WTC11 (cell line): ENCODE measurements around the gene BTBD7. TPM values are rescaled to one million over a fixed set of nuclear protein-coding genes. Genes with fewer than 3 reads are reported as not detected.

ENCODE experiments used
- ATAC-seq: fragments of 200-7000 bp; cut with Tn5 transposase; 2 replicates; pipeline ENCODE4 v1.10.0; 2021; ENCODE audit warnings: mild to moderate bottlenecking, moderate library complexity
- CTCF ChIA-PET: fragments of 300-600 bp; sonication (Branson Sonifier 250); formaldehyde crosslinking; loops from one replicate; lab custom pipeline; 2021; ENCODE audit warnings: antibody characterized with exemption; lab: Charles Lee
- POLR2A ChIA-PET: fragments of 350-600 bp; sonication (Branson Sonifier 250); formaldehyde crosslinking; loops from one replicate; lab custom pipeline; 2021; ENCODE audit warnings: antibody characterized with exemption; lab: Charles Lee
- DNase-seq: peaks from one replicate; pipeline ENCODE4 v3.0.0; 2021; ENCODE audit warnings: low spot score
- H3K27ac Mint-ChIP-seq: 2 replicates; pipeline ENCODE4 v1.8.0; 2021; ENCODE audit warnings: mixed read lengths
- H3K27me3 Mint-ChIP-seq: 2 replicates; pipeline ENCODE4 v1.8.0; 2021; ENCODE audit warnings: low read depth, mild to moderate bottlenecking, moderate library complexity, mixed read lengths
- H3K36me3 Mint-ChIP-seq: 2 replicates; pipeline ENCODE4 v1.8.0; 2021; ENCODE audit warnings: mixed read lengths
- H3K4me1 Mint-ChIP-seq: 2 replicates; pipeline ENCODE4 v1.8.0; 2022; ENCODE audit warnings: mixed read lengths
- H3K4me3 Mint-ChIP-seq: 2 replicates; pipeline ENCODE4 v1.8.0; 2021; ENCODE audit warnings: mild to moderate bottlenecking, moderate library complexity, mixed read lengths
- H3K9me3 Mint-ChIP-seq: 2 replicates; pipeline ENCODE4 v1.8.0; 2021; ENCODE audit warnings: mixed read lengths
- AR ChIP-seq: fragments of 250-450 bp; sonication (Bioruptor Pico); IDR thresholded peaks from 2 replicates; pipeline ENCODE4 v1.9.0; 2021; ENCODE audit warnings: mild to moderate bottlenecking
- ARID4B ChIP-seq: sonication (generic); formaldehyde crosslinking; IDR thresholded peaks from 2 replicates; pipeline ENCODE4 v1.8.0; 2023; ENCODE audit warnings: missing genetic modification reagents, mild to moderate bottlenecking, borderline replicate concordance
- CBFB ChIP-seq: sonication (generic); formaldehyde crosslinking; IDR thresholded peaks from 2 replicates; pipeline ENCODE4 v1.8.1; 2022; ENCODE audit warnings: mild to moderate bottlenecking, low read depth, missing genetic modification reagents
- CDX4 ChIP-seq: fragments of 250-450 bp; sonication (Bioruptor Pico); IDR thresholded peaks from 2 replicates; pipeline ENCODE4 v1.9.0; 2021; ENCODE audit warnings: moderate library complexity, mild to moderate bottlenecking, inconsistent platforms, borderline replicate concordance
- EMX1 ChIP-seq: fragments of 250-450 bp; sonication (Bioruptor Pico); IDR thresholded peaks from 2 replicates; pipeline ENCODE4 v1.8.0; 2021; ENCODE audit warnings: mild to moderate bottlenecking
- FOXP1 ChIP-seq: sonication (generic); formaldehyde crosslinking; IDR thresholded peaks from 2 replicates; pipeline ENCODE4 v1.8.0; 2022; ENCODE audit warnings: missing genetic modification reagents, mild to moderate bottlenecking, moderate library complexity, borderline replicate concordance
- IRF2 ChIP-seq: sonication (generic); formaldehyde crosslinking; IDR thresholded peaks from 2 replicates; pipeline ENCODE4 v1.8.0; 2022; ENCODE audit warnings: low read depth, missing genetic modification reagents, borderline replicate concordance
- NR2C2 ChIP-seq: sonication (generic); formaldehyde crosslinking; IDR thresholded peaks from 2 replicates; pipeline ENCODE4 v1.8.0; 2022; ENCODE audit warnings: mild to moderate bottlenecking, missing genetic modification reagents
- TEAD4 ChIP-seq: sonication (generic); formaldehyde crosslinking; IDR thresholded peaks from 2 replicates; pipeline ENCODE4 v1.8.0; 2022; ENCODE audit warnings: mild to moderate bottlenecking, missing genetic modification reagents
- USF2 ChIP-seq: sonication (generic); formaldehyde crosslinking; IDR thresholded peaks from 2 replicates; pipeline ENCODE4 v1.8.1; 2023; ENCODE audit warnings: mild to moderate bottlenecking, missing genetic modification reagents, moderate library complexity
- ZNF281 ChIP-seq: sonication (generic); formaldehyde crosslinking; IDR thresholded peaks from 2 replicates; pipeline ENCODE4 v1.8.0; 2023; ENCODE audit warnings: mild to moderate bottlenecking, missing genetic modification reagents
- ZNF396 ChIP-seq: fragments of 250-450 bp; sonication (Bioruptor Pico); IDR thresholded peaks from 2 replicates; pipeline ENCODE4 v1.8.0; 2021; ENCODE audit warnings: mild to moderate bottlenecking, moderate library complexity, borderline replicate concordance
- total RNA-seq: library from RNA; stranded (reverse); gene quantifications from 3 replicates; pipeline ENCODE4 v1.2.3, GENCODE V29; 2021

Gene BTBD7
- total RNA-seq, 1 experiment from 2014 or later, result 34.1 TPM

GRCh38 chr14:93375673-93376156 lies 42.9 kb upstream of the BTBD7 start (continued):
- no peak for TF ChIP-seq ZNF281 (CRISPR knock-in tag)
- TF ChIP-seq ZNF396 (CRISPR knock-in tag), result no peak
- no peak for TF ChIP-seq EMX1 (CRISPR knock-in tag)

GRCh38 chr14:93369713-93370266 lies 37.0 kb upstream of the BTBD7 start:
- no peaks in the 10 kb centered on the region for H3K4me1 Mint-ChIP-seq
- TF ChIP-seq CDX4 (no peak), TEAD4 (CRISPR knock-in tag) (no peak), AR (CRISPR knock-in tag) (no peak), ARID4B (CRISPR knock-in tag) (no peak), NR2C2 (CRISPR knock-in tag) (no peak), USF2 (CRISPR knock-in tag) (no peak), IRF2 (no peak), FOXP1 (CRISPR knock-in tag) (no peak), CBFB (CRISPR knock-in tag) (no peak)
- TF ChIP-seq, all 79 proteins: peak for 0
- ChIA-PET POLR2A (no interaction called here), CTCF (no interaction called here)
- ATAC-seq (no peak), DNase-seq (no peak)
- Mint-ChIP-seq H3K27ac (no peak overlapping the region), H3K4me3 (no peak overlapping the region), H3K36me3 (no peaks in the 10 kb centered on the region), H3K27me3 (no peaks in the 10 kb centered on the region), H3K9me3 (peaks cover 11% of the 10 kb centered on the region; the same call in 1 of the 2 replicates)
